NCI-H2081 treated with DMSO at 0.1 percent for 48 hours (cell line): Measurements from ENCODE around the gene PCDHGB6.
A peak's percentile ranks its signal among the peaks of the same experiment; 100 is the strongest.
"Not testable (repeated sequence)": the region's sequence is repeated elsewhere in the genome, so short reads cannot be mapped to it uniquely, and the experiment has no call there.

ENCODE experiments used
- DNase-seq: peaks from one replicate; lab custom pipeline; 2025; lab: John Stamatoyannopoulos, UW

PCDHGB6 gene

DNA sequence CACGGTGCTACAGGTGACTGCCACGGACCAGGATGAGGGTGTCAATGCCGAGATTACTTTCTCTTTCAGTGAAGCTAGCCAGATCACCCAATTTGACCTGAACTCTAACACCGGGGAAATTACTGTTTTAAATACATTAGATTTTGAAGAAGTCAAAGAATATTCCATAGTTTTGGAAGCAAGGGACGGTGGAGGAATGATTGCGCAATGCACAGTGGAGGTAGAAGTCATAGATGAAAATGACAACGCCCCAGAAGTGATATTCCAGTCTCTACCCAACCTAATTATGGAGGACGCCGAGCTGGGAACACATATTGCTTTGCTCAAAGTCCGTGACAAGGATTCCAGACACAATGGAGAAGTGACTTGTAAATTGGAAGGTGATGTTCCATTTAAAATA lies 19.2 kb upstream of the PCDHGB6 start:
- DNase-seq: no peak

DNA sequence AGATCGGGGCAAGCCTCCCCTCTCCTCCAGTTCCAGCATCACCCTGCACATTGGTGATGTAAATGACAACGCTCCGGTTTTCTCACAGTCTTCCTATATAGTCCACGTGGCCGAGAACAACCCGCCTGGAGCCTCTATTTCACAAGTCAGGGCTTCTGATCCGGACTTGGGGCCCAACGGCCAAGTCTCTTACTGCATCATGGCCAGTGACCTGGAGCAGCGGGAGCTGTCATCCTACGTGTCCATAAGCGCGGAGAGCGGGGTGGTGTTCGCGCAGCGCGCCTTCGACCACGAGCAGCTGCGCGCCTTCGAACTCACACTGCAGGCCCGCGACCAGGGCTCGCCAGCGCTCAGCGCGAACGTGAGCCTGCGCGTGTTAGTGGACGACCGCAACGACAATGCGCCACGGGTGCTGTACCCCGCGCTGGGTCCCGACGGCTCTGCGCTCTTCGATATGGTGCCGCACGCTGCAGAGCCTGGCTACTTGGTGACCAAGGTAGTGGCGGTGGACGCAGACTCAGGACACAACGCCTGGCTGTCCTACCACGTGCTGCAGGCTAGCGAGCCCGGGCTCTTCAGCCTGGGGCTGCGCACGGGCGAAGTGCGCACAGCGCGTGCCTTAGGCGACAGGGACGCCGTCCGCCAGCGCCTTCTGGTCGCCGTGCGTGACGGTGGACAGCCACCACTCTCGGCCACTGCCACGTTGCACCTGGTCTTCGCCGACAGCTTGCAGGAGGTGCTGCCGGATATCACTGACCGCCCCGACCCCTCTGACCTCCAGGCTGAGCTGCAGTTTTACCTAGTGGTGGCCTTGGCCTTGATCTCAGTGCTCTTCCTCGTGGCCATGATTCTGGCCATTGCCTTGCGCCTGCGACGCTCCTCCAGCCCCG lies 18.4 kb upstream of the PCDHGB6 start:
- DNase-seq: no peak

DNA sequence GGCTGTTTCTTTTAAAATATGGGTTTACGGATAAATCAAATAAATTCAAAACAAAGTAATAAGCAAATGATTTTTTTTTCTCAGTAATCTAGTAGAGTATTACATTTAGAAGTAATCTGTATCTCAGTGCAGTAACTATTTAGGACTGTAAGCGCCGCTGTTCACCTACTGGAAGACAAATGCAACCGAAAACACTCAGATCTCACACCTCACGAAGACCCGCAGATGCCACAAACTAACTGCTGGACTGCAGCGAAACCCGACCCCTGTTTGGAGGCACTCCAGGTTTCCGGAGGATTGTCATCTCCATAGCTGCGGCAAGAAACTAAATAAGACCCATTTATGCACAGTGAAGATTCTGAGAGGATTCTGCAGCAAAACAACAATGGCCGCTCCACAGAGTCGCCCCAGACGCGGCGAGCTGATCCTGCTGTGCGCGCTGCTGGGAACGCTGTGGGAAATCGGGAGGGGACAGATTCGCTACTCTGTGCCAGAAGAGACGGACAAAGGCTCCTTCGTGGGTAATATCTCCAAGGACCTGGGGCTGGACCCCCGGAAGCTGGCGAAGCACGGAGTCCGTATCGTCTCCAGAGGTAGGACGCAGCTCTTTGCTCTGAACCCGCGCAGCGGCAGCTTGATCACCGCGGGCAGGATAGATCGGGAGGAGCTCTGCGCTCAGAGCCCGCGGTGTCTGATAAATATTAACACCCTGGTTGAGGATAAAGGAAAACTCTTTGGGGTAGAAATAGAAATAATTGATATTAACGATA lies 15.2 kb upstream of the PCDHGB6 start, which contains the start of gene PCDHGA8:
TSS of gene PCDHGA8 (plus strand) at position 205 of the 770 bp plus-strand sequence. CDS start at position 386, 181 bp downstream.
- DNase-seq: no peak

DNA sequence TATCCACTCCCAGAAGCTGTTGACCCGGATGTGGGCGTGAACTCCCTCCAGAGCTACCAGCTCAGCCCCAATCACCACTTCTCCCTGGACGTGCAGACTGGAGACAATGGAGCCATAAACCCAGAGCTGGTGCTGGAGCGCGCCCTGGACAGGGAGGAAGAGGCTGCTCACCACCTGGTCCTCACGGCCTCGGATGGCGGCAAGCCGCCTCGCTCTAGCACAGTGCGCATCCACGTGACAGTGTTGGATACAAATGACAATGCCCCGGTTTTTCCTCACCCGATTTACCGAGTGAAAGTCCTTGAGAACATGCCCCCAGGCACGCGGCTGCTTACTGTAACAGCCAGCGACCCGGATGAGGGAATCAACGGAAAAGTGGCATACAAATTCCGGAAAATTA lies 14.6 kb upstream of the PCDHGB6 start:
- no peak for DNase-seq

DNA sequence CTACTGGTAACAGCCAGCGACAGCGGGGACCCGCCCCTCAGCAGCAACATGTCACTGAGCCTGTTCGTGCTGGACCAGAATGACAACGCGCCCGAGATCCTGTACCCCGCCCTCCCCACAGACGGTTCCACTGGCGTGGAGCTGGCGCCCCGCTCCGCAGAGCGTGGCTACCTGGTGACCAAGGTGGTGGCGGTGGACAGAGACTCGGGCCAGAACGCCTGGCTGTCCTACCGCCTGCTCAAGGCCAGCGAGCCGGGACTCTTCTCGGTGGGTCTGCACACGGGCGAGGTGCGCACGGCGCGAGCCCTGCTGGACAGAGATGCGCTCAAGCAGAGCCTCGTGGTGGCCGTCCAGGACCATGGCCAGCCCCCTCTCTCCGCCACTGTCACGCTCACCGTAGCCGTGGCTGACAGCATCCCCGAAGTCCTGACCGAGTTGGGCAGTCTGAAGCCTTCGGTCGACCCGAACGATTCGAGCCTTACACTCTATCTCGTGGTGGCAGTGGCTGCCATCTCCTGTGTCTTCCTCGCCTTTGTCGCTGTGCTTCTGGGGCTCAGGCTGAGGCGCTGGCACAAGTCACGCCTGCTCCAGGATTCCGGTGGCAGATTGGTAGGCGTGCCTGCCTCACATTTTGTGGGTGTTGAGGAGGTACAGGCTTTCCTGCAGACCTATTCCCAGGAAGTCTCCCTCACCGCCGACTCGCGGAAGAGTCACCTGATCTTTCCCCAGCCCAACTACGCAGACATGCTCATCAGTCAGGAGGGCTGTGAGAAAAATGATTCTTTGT lies 13.2 kb upstream of the PCDHGB6 start:
- not testable (repeated sequence) for DNase-seq

DNA sequence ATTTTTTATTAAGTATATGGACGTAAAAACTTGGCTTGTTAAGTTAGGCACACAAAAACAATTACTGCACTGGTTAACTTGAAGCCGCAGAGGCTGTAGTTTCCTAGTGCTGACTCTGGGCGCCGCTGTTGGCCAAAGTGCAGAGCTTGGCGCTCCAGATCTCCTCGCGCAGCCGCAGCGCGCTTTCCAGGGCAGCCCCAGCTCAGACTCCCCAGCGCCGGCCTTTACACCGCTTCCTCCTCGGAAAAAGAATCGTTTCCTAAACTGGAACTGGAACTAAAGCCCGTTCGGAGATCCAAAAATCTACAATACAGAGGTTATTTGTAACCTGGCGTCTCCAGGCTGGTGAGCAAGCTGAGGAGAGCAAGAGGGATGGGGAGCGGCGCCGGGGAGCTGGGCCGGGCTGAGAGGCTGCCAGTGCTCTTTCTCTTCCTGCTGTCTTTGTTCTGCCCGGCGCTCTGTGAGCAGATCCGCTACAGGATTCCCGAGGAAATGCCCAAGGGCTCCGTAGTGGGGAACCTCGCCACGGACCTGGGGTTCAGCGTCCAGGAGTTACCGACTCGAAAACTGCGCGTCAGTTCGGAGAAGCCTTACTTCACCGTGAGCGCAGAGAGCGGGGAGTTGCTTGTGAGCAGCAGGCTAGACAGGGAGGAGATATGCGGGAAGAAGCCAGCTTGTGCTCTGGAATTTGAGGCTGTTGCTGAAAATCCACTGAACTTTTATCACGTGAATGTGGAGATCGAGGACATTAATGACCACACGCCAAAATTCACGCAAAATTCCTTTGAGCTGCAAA lies 9.9 kb upstream of the PCDHGB6 start, which contains the start of gene PCDHGB5:
TSS of gene PCDHGB5 (plus strand) at position 192 of the 796 bp plus-strand sequence. CDS start at position 373, 181 bp downstream.
- DNase-seq: not testable (repeated sequence)

DNA sequence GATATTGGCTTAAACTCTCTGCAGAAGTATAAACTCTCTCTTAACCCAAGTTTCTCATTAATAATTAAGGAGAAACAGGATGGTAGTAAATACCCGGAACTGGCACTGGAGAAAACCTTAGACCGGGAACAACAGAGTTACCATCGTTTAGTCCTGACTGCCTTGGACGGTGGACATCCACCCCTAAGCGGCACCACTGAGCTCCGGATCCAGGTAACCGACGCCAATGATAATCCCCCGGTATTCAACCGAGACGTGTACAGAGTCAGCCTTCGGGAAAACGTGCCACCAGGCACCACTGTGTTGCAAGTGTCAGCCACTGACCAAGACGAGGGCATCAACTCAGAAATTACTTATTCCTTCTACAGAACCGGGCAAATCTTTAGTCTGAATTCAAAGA lies 9.2 kb upstream of the PCDHGB6 start:
- DNase-seq: no peak

DNA sequence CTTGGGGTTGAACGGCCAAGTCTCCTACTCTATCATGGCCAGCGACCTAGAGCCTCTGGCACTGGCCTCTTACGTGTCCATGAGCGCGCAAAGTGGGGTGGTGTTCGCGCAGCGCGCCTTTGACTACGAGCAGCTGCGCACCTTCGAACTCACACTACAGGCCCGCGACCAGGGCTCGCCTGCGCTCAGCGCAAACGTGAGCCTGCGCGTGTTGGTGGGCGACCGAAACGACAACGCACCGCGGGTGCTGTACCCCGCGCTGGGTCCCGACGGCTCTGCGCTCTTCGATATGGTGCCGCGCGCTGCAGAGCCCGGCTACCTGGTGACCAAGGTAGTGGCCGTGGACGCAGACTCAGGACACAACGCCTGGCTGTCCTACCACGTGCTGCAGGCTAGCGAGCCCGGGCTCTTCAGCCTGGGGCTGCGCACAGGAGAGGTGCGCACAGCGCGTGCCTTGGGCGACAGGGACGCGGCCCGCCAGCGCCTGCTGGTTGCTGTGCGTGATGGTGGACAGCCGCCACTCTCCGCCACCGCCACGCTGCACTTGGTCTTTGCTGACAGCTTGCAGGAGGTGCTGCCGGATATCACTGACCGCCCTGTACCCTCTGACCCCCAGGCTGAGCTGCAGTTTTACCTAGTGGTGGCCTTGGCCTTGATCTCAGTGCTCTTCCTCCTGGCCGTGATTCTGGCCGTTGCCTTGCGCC lies 8.1 kb upstream of the PCDHGB6 start:
- no peak for DNase-seq

DNA sequence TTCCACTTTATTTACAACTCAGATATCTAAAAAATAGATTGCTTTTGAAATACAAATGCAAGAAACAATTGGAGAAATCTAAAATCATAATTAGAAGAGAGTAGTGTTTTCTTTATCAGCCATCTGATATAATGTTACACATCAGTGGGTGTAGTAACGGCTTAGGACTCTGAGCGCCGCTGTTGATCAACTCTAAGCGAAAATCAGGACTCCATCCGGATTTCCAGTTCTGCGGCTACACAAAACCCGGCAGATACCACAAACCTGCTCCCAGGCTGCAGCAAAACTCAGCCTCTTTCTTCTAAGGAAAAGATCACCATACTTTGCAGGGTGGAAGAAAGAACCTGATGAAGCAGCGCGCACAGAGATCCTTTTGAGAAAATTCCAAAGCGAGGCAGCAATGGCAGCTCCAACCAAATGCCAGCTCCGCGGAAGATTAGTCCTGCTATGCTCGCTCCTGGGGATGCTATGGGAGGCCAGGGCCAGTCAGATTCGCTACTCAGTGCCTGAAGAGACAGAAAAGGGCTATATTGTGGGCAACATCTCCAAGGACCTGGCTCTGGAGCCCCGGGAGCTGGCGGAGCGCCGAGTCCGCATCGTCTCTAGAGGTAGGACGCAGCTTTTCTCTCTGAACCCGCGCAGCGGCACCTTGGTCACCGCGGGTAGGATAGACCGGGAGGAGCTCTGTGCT lies 5.1 kb upstream of the PCDHGB6 start, which contains the start of gene PCDHGA9:
TSS of gene PCDHGA9 (plus strand) at position 226 of the 691 bp plus-strand sequence. CDS start at position 401, 175 bp downstream.
- DNase-seq: no peak

DNA sequence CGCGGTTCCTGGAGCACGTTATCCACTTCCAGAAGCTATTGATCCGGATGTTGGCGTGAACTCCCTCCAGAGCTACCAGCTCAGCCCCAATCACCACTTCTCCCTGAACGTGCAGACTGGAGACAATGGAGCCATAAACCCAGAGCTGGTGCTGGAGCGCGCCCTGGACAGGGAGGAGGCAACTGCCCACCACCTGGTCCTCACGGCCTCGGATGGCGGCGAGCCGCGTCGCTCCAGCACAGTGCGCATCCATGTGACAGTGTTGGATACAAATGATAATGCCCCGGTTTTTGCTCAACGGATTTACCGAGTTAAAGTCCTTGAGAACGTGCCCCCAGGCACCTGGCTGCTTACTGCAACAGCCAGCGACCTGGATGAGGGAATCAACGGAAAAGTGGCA lies 4.4 kb upstream of the PCDHGB6 start:
- DNase-seq: no peak

DNA sequence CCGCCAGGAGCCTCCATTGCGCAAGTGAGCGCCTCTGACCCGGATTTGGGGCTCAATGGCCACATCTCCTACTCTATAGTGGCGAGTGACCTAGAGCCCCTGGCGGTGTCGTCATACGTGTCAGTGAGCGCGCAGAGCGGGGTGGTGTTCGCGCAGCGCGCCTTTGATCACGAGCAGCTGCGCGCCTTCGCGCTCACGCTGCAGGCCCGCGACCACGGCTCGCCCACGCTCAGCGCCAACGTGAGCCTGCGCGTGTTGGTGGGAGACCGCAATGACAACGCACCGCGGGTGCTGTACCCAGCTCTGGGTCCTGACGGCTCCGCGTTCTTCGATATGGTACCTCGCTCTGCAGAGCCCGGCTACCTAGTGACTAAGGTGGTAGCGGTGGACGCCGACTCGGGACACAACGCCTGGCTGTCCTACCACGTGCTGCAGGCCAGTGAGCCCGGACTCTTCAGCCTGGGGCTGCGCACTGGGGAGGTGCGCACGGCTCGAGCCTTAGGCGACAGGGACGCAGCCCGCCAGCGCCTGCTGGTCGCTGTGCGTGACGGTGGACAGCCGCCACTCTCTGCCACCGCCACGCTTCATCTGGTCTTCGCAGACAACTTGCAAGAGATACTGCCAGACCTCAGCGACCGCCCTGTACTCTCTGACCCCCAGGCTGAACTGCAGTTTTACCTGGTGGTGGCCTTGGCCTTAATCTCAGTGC lies 1.9 kb downstream of the PCDHGB6 start:
- no peak for DNase-seq

DNA sequence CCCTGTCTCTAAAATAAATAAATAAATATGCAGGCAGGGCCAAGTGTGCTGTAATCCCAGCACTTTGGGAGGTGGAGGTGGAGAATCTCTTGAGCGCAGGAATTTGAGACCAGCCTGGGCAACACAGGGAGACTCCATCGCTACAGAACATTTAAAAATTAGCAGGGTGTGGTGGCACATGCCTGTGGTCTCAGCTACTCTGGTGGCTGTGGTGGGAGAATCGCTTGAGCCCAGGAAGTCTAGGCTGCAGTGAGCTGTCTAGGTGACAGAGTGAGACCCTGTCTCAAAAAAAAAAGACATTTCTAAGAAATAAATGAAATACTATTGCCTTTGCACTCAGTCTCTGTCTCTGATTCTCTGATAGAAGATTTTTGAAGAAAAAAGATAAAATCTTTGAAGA lies 3.8 kb downstream of the PCDHGB6 start:
- no peak for DNase-seq

DNA sequence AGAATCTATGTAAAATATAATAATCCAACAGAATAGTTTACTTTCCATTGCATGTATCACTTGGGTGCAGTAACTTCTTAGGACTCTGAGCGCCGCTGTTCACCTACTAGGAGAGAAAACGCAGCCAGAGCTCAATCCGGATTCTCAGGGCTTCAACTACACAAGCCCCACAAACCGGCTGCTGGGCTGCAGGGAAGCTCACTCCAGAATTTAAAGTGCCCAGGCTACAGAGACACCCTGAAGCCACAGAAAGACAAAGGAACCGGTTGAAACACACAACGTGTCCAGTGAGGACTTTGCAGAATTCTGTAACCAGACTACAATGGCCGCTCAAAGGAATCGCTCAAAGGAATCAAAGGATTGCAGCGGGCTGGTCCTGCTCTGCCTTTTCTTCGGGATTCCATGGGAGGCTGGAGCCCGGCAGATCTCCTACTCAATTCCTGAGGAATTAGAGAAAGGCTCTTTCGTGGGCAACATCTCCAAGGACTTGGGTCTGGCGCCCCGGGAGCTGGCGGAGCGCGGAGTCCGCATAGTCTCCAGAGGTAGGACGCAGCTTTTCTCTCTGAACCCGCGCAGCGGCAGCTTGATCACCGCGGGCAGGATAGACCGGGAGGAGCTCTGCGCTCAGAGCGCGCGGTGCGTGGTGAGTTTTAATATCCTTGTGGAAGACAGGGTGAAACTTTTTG lies 5.2 kb downstream of the PCDHGB6 start, which contains the start of gene PCDHGA10:
TSS of gene PCDHGA10 (plus strand) at position 134 of the 686 bp plus-strand sequence. CDS start at position 323, 189 bp downstream.
- DNase-seq: no peak

DNA sequence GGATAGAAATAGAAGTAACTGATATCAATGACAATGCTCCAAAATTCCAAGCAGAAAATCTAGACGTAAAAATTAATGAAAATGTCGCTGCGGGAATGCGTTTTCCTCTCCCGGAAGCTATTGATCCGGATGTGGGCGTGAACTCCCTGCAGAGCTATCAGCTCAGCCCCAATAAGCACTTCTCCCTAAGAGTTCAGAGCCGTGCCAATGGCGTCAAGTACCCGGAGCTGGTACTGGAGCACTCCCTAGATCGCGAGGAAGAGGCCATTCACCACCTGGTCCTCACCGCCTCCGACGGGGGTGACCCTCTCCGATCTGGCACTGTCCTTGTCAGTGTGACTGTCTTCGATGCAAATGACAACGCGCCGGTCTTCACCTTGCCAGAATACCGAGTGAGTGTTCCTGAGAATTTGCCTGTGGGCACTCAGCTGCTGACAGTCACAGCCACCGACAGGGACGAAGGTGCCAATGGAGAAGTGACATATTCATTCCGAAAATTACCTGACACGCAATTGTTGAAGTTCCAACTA lies 5.8 kb downstream of the PCDHGB6 start:
- no peak for DNase-seq

DNA sequence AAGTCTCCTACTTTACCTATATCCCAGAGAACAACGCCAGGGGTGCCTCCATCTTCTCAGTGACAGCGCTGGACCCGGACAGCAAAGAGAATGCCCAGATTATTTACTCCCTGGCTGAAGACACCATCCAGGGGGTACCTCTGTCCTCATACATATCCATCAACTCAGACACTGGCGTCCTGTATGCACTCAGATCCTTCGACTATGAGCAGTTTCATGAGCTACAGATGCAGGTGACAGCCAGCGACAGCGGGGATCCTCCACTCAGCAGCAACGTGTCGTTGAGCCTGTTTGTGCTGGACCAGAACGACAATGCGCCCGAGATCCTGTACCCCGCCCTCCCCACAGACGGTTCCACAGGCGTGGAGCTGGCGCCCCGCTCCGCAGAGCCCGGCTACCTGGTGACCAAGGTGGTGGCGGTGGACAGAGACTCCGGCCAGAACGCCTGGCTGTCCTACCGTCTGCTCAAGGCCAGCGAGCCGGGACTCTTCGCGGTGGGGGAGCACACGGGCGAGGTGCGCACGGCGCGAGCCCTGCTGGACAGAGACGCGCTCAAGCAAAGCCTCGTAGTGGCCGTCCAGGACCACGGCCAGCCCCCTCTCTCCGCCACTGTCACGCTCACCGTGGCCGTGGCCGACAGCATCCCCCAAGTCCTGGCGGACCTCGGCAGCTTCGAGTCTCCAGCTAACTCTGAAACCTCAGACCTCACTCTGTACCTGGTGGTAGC lies 6.9 kb downstream of the PCDHGB6 start:
- not testable (repeated sequence) for DNase-seq

DNA sequence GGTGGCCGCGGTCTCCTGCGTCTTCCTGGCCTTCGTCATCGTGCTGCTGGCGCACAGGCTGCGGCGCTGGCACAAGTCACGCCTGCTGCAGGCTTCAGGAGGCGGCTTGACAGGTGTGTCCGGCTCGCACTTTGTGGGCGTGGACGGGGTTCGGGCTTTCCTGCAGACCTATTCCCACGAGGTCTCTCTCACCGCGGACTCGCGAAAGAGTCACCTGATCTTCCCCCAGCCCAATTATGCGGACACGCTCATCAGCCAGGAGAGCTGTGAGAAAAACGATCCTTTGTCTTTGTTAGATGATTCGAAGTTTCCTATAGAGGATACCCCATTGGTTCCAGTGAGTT lies 7.4 kb downstream of the PCDHGB6 start:
- not testable (repeated sequence) for DNase-seq

DNA sequence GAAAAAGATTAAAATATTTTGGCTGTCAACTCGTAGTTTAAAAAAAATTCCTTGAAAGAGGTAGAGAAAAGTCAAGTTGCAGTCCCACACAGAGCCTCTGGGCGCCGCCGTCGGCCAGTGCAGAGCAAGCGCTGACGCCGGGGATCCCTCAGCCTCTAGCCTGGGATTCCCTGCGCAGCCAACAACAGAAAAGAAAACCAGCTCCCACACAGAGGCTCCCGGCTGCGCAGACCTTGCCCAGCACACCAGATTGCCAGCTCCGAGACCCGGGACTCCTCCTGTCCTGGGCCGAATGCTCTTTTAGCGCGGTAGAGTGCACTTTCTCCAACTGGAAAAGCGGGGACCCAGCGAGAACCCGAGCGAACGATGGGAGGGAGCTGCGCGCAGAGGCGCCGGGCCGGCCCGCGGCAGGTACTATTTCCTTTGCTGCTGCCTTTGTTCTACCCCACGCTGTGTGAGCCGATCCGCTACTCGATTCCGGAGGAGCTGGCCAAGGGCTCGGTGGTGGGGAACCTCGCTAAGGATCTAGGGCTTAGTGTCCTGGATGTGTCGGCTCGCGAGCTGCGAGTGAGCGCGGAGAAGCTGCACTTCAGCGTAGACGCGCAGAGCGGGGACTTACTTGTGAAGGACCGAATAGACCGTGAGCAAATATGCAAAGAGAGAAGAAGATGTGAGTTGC lies 9.8 kb downstream of the PCDHGB6 start, which contains the start of gene PCDHGB7:
TSS of gene PCDHGB7 (plus strand) at position 184 of the 679 bp plus-strand sequence. CDS start at position 367, 183 bp downstream.
- DNase-seq: peak; percentile 13
